NCI-H1048 (cell line): ENCODE measurements around the gene RAB3B.

ENCODE experiments used
- DNase-seq: peaks from one replicate; lab custom pipeline; 2025; lab: John Stamatoyannopoulos, UW

RAB3B gene

DNA sequence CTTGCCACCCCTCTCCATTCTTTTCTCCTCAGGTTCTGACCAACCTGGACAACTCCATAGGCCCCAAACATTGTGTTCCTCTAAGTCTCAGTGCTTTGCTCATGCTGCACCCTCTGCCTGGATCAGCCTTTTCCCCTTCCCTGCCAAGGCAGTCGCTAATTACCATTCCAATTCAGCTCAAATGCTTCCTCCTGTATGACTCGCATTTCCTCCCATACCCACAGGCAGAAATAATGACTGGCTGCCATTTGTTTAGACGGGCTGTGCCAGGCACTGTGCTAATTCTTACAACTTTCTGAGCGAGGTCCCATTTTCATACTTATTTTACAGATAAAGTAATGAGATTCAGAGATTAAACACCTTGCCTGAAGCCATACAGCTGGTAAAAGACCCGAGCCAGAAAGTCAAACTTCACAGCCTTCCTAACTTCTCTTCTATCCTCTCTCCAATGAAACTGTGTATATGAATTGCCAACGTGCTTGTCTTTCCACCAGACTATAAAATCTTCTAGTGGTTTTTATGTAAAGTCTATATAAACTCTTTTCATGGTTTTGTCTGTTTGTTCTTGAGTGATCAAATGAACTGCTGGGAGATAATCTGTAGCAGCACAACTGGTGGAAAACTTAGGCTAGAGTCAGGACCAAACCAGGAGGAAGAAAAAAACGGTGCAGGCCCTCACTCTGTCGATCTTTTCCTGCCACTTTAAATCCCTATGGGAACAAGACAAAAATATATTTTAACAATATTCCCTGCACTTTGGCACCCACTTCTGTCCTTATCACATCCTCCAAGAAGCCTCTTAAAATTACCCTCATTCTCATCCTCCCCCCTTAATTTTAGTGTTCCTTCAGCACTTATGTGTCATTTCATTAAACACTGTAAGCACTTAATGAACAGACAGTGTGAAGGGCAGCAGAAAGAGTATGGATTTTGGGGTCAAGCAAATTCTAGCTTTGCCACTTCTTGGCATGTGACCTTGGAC is 33.7 kb downstream of the RAB3B start:
- no peak for DNase-seq

DNA sequence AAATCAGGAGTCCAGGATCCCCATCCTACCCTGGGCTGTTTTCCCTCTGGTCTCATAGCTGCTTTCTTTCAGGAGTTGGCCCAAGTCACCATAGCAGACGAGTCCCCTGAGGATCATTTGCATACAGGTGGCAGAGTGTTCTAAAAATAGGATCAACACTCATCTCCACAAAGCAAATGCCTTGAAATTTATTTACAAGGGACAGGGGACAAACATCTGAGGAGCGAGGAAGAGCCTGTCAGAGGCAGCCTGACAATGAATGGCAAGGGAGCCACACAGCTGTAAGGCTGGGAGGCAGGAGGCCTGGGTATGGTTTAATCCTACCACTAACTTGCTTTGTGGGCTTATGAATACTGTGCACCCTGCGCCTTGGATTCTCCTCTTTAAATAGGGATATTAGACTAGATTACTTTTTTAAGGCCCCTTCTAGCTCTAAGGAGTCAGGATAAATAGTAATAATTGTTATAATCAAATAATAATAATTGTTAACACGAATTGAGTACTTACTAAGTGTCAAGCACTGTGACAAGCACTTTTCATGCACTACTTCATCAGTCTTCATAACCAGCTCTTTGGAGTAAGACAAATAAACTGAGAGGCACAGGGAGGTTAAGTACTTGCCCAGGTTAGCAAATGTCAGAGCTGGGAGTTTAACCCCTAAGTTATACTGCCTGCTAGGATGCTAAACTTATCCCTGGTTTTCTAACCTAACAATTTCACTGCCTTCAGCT is 34.5 kb downstream of the RAB3B start:
- DNase-seq: no peak

DNA sequence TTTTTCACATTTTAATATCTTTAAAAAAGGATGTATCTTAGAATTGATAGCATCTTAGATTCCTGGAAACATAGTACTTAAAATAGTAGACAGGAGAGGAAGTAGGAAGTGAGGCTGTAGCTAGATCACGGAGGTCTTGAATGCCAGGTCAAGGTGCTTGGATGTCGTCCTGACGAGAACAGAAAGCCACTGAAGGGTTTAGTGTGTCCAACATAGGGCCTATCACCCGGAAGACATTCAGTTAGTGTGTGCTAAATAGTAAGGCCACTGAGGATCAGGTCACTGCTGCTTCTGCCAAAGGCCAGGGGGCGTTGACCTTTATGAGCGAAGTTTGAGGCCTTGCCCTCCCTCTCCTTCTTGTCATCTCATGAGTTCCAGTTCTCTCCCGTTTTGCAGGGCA is 35.7 kb downstream of the RAB3B start:
- no peak for DNase-seq

DNA sequence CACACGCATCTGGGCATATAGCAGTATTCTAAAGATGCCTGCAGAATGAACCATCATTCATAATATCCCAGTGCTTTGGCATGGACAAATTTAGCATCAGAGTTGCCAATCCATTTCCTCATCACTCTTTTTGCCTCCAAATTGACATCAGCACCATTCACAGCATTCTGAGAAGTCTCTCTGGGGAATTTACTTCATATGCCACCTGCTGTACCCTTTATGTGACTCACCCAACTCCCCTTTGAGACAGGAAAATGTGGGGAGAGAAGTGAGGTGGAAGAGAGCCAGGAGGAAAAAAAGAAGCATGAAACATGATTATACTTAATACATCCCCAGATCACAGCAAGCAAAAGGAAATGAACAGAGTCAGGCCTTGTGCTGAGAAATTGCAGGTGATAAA is 37.4 kb downstream of the RAB3B start:
- no peak for DNase-seq

DNA sequence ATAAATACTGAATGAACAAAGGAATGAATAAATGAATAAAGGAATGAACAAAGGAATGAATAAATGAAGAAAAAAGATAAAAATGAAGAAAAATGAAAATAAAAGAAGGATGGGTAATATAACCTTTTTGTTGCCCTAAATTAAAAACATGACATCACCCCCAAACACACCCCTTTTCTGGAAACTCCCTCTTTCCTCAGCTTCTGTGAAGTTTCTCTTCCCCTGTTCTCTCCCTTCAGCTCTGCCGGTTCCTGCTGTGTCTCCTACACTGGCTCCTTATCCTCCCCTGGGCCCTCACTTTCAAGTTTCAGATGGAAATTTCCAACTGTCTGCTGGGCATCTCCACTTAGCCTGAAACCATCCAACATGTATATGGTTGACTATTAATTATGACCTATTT is 37.9 kb downstream of the RAB3B start:
- no peak for DNase-seq

DNA sequence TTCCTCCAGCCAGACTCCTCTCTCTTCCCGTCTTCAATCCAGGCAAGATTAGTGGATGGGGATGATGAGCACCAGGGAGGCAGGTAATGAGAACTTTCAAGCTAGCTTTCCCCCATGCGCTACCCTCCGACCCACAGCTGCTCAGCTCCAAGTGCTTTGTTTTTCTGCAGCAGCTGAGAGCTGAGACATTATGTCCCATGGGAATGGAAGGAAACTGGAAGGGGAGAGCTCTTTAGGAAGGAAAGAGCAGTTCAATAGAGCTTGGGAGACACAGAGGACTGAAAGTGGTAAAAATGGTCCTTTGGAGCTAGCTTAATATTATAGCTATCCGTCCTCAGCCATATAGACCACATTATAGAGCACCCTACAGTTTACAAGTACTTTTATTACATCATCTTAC is 39.8 kb downstream of the RAB3B start:
- DNase-seq: no peak

DNA sequence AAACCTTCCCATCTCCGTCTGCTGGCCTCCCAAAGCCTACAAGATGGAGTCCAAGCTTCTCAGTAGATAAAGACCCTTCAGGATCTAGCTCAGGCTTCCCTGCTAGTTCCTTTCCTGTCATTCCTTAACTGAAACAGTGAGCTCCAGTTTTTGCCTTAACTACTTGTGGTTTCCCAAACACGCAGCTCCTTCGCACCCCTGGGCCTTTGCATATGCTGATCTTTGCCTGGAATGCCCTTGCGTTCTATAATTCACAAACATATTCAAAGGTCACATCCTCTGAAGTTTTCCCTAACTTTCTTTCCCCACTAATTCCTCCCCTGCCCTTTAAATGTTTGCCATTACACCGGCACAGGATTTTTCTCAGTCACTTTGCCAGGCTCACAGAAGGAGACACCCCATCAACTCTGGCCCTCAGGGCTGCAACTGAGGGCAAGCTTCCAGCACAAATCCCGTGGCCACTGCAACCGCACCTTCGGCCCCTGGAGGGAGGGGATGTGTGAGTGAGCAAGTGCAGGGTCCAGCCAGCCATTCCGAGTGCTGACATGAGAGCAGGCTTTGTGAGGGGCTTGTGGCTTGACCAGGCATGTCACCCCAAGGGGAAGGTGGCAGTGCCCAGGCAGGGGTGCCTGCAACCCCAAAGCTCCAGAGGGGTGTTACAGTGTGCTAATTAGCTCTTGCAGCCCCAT is 41.3 kb downstream of the RAB3B start:
- DNase-seq: no peak

DNA sequence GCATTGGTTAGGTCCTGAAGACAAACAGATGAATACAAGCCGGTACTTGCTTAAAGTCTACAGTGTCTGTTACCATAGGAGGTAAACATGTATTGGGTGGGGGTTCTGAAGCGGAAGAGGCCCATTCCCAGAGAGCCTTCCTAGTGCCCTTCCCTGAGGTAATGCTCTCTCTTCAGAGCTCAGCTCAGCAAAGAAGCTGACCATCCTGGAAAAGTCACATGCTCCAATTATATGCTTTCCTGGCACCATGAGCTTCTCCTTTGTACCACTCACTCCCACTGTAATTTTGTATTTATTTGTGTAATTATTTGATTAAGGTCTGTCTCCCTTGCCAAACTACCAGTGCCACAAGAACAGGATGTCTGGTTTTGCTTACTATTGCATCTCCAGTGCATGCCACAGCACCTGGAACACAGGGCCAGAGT is 42.0 kb downstream of the RAB3B start:
- no peak for DNase-seq

DNA sequence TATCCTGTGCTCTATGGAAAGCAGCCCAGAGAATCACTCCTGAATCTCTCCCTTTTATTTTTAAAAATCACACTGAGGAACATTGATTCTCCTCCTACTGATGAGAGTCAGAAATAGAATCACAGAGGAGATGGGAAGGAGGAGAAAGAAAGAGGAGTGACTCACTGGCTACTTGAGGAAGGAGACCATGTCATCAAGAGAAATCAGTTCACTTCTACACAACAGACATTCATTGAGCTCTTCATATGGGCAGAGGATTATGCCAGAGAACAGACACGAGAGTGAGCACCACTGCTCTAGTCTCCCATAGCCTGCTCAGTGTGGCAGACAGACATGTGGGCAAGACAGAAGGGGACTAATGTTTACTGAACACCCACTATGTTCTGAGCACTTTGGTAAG is 44.2 kb downstream of the RAB3B start:
- DNase-seq: no peak

DNA sequence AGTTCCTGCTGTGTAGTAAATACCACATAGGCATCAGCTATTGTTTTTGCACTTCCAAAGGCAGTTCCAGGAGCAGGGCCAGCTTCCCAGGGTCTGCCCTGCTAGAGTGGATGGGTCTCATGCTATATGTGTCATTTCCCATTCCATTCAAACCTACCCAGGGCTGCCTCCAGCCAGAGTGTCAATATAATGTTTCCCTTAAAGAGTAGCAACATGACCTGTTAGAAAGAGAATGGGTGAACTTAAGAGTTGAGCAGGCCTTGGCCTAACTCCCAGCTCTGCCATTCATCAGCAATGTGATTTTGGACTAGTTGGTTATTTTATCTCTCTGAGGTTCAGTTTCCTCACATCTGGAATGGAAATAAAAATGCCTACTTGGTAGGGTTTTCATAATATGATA is 44.9 kb downstream of the RAB3B start:
- no peak for DNase-seq

DNA sequence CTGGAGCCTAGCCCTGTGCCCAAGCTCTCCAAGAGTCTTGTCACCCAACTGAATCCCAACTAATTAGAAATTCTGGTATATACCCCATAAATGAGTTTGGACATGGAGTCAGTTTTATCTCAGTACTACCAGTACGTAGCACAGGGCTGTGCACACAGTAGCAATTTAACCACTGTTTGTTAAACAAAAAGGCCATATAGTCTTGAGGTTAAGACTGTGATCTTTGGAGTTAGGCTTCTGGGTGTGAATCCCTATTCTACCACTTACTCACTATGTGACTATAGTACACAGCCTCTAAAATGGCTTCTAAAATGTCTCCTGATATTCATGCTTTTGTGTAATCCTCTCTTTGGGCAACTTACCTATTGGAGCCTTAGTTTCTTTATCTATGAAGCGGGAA is 48.2 kb downstream of the RAB3B start:
- no peak for DNase-seq

DNA sequence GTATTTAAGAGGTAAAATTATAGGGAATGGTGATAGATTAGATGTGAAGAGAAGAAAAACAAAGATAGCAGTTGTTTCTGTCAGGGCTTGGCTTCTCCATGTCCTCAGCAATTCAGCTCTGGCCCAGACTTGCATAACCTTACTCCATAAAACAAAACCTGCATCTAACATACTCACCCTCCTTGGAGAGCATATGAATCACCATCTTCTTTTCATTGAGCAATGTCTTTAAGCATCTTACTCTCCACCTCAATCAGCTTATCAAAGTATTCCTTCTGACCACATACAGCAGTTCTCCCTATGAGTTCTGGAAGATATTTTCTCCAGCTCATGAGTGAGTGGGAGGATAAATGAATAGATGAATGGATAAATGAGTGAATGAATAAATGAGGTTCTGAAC is 49.0 kb downstream of the RAB3B start:
- no peak for DNase-seq

DNA sequence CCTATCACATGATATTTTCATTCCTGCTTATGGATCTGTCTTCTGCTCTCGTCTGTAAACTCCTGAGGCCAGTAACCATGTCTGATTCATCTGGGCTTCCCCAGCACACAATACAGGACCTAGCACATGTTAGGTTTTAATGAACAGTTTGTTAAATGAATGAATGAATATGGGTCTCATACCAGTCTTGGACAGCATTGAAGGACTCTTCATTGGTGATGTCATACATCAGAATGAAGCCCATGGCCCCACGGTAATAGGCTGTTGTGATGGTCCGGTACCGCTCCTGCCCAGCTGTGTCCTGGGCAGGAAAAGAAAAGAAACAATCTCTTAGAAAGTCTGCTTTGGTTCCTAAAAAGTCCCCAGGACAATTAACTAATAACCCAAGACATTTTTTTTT is 53.4 kb downstream of the RAB3B start:
- no peak for DNase-seq

DNA sequence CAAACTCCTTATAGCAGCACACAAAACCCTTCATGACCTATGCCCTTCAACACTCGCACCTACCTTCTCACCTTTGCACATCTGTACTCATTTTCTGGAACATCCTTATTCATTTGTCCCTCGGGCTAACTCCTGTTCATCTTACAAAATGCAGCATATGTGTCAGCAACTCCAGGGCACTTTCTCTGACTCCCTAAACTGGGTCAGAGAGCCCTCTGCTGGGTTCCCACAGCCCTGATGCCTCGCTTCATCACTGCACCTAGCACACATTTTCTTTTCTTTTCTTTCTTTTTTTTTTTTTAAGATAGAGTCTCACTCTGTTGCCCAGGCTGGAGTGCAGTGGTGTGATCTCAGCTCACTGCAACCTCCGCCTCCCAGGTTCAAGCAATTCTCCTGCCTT is 54.0 kb downstream of the RAB3B start:
- no peak for DNase-seq

DNA sequence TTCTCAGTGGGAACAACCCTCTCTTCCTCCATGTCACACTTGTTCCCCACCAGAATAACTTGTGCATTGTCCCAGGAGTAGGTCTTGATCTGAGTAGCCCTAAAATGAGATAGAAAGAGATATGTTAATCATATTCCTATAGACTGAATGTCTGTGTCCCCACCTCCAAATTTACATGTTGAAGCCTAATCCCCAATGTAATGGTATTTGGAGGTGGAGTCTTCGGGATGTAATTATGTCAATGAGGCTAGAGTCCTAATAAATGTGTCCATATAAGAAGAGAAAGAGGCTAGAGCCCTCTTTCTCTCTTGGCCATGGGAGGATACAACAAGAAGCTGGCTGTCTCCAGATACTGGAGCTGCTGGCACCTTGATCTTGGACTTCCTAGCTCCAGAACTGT is 57.2 kb downstream of the RAB3B start:
- DNase-seq: no peak

DNA sequence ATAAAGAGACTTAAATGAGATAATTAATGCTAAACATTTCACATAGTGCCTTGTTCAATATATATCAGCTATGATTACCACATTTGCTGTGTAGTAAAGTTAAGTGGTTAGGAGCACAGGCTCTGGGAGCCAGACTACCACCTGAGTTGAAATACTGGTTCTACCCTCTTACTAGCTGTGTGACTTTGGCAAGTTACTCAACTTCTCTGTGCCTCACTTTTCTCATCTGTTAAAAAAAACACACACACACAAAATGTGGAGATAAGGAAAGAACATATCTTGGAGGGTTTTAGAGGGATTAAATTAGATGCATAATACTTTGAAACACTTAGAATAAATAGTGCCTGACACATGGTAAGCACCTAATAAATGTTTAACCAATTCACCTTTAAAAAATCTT is 60.2 kb downstream of the RAB3B start:
- DNase-seq: no peak

DNA sequence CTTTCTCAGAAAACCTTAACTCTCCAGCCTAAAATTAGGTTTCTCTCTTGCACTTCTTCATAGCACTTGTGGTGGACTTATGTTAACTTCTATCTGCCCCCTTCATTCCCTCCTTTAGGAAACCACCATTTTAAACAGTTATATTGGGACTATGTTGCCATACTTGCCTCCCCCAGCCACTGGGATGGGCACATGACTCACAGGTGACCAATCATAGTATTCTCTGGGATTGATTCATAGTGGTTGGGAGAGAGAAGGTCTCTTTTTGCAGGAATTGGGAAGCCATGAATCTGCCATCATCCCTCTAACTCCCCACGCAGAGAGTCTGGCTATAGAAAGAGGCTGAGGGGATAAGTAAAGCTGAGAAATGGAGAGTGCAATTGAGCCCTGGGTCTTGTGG is 61.6 kb downstream of the RAB3B start:
- no peak for DNase-seq

DNA sequence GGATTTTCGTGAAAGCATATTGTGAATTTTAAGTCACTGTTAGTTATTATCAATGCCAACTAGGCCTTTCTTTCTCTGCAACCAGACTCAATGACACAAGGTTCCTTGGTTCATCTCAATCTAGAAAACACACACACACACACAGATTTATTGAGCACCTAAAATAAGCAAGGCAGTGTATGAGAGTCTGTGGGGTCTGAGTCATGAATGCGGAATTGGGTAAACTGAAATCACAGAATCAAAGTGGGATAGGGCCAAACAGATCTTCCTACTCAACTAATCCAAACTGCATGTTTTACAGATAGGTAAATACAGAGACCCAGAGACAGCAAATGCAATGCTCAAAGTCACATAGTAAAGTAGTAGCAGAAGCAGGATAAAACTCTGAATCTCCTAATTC is 63.5 kb downstream of the RAB3B start:
- no peak for DNase-seq

DNA sequence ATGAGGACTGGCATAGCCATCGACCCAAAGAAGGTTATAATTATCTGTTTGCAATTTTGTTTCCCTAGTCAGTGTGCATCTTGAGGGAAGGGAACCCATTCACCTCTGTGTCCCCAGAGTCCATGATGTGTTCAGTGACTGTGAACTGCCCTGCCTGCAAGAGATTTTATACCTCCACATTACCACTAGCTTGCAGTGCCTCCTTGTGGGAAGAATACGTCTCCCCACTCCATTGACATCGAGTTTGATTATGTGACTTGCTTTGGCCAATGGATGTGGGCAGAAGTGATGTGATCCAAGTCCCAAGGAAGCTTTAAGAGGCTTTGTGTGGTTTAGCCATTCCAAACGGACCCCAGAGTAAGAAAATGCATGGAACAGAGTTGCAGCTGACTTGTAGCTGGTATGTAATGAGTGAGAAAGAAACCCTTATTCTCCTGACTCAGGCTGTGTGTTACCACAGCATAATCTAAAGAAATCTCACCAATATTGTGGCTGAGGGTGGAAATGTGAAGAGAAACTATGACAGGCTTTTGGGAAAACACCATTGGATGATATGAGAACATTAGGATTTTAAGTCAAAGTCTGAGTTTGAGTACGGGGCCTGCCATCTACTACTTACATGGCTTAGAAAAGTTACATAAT is 64.2 kb downstream of the RAB3B start:
- no peak for DNase-seq

DNA sequence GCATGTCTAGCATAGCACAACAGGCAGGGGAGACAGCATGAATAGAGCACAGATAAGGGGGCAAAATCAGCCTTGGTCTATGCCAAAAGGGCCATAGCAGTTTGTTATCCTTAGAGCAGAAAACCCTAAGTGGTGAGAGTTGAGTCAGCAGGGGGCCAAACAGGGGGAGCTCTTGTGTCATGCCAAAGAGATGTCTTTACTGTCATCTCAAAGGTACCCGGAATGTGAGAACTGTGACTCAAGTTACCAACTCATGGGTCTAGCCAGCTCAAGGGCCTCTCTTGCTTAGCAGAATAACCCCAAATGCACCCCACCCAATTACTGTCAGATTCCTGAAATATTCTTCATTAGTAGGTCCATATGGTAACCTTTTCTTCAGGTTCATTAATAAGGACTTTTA is 66.0 kb downstream of the RAB3B start:
- no peak for DNase-seq

DNA sequence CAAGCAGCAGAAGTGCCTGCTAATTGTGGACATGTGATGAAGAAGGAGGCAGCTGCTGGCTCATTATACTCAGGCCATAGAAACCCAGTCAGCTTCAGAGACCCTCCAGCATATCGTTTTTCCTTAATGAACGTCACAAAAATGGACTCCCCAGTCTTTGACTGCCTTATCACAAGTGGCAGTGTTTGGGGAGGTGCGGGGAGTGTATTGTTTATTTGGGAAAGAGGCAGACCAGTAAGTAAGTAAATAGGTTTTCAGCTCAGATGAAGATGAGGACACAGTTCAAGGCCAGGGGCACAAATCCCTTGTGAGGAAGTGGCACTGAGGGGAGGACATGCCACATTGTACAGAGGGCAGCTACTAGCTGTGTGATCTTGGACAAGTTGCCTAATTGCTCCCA is 68.5 kb downstream of the RAB3B start:
- no peak for DNase-seq

DNA sequence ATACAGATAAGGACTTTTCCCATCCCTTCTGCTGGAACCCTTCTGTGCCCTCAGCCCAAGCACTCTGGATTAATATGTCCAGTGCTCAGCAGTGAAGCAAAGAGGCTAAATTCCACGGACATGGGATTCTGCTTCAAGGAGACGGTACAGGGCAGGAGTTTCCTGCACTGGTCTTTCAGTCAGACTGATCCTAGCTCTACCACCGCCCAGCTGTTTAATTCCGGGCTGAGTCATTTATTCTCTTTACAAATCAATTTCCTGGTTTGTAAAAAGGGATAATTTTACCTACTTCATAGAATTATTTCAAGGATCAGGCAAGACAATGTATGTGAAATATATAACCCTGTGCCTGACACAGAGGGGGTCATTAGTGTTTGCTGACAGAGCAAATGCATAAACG is 70.4 kb downstream of the RAB3B start:
- no peak for DNase-seq
